Right renal cortex interstitium (tissue), 3 donors: ENCODE measurements around the gene IGFBP6. TPM values are rescaled to one million over a fixed set of nuclear protein-coding genes. Genes with fewer than 3 reads are reported as not detected.

ENCODE experiments used
- DNase-seq, 3 donors: peaks; one replicate each; pipeline ENCODE4 v3.0.0-alpha.2; 2013; ENCODE audit warnings: low read depth in 3 of 3, low spot score in 2 of 3
- polyA plus RNA-seq, 3 donors: library from polyadenylated mRNA; unstranded; fragments of 120-200 nt; gene quantifications; one replicate each; pipeline ENCODE4 v1.2.1, GENCODE V29; 2013; ENCODE audit not compliant: insufficient read length in 3 of 3

IGFBP6 gene
- polyA plus RNA-seq, 3 donors, result 12.2 to 12.8 (median 12.4) TPM

GRCh38 chr12:53058674-53059433 is 38.6 kb upstream of the IGFBP6 start:
- no peak for DNase-seq

GRCh38 chr12:53059434-53060063 is 37.9 kb upstream of the IGFBP6 start:
- no peak for DNase-seq

GRCh38 chr12:53060064-53060720 is 37.3 kb upstream of the IGFBP6 start:
- no peak for DNase-seq

GRCh38 chr12:53060721-53061276 is 36.7 kb upstream of the IGFBP6 start:
- DNase-seq, result no peak

GRCh38 chr12:53061404-53062010 is 36.0 kb upstream of the IGFBP6 start:
- DNase-seq, result no peak

- no peak for DNase-seq
Measured at GRCh38 chr12:53062011-53062961, 35.2 kb upstream of the IGFBP6 start.

- no peak for DNase-seq
Measured at GRCh38 chr12:53062977-53063707, 34.3 kb upstream of the IGFBP6 start.

GRCh38 chr12:53063708-53064612 is 33.5 kb upstream of the IGFBP6 start:
- no peak for DNase-seq

- no peak for DNase-seq
Measured at GRCh38 chr12:53064613-53065436, 32.6 kb upstream of the IGFBP6 start.

GRCh38 chr12:53065470-53065869 is 32.0 kb upstream of the IGFBP6 start:
- DNase-seq, result no peak

GRCh38 chr12:53065975-53066931 is 31.2 kb upstream of the IGFBP6 start:
- no peak for DNase-seq

- no peak for DNase-seq
Measured at GRCh38 chr12:53067074-53067992, 30.1 kb upstream of the IGFBP6 start.

- no peak for DNase-seq
Measured at GRCh38 chr12:53067993-53068770, 29.3 kb upstream of the IGFBP6 start.

- DNase-seq, result no peak
Measured at GRCh38 chr12:53068811-53069585, 28.5 kb upstream of the IGFBP6 start.
